WTC11 (cell line): ENCODE data around the gene WWOX. TPM values are rescaled to one million over a fixed set of nuclear protein-coding genes. Genes with fewer than 3 reads are reported as not detected.

ENCODE experiments used
- ATAC-seq: fragments of 200-7000 bp; cut with Tn5 transposase; 2 replicates; pipeline ENCODE4 v1.10.0; 2021; ENCODE audit warnings: mild to moderate bottlenecking, moderate library complexity
- CTCF ChIA-PET: fragments of 300-600 bp; sonication (Branson Sonifier 250); formaldehyde crosslinking; loops from one replicate; lab custom pipeline; 2021; ENCODE audit warnings: antibody characterized with exemption; lab: Charles Lee
- POLR2A ChIA-PET: fragments of 350-600 bp; sonication (Branson Sonifier 250); formaldehyde crosslinking; loops from one replicate; lab custom pipeline; 2021; ENCODE audit warnings: antibody characterized with exemption; lab: Charles Lee
- DNase-seq: peaks from one replicate; pipeline ENCODE4 v3.0.0; 2021; ENCODE audit warnings: low spot score
- H3K27ac Mint-ChIP-seq: 2 replicates; pipeline ENCODE4 v1.8.0; 2021; ENCODE audit warnings: mixed read lengths
- H3K27me3 Mint-ChIP-seq: 2 replicates; pipeline ENCODE4 v1.8.0; 2021; ENCODE audit warnings: low read depth, mild to moderate bottlenecking, moderate library complexity, mixed read lengths
- H3K36me3 Mint-ChIP-seq: 2 replicates; pipeline ENCODE4 v1.8.0; 2021; ENCODE audit warnings: mixed read lengths
- H3K4me1 Mint-ChIP-seq: 2 replicates; pipeline ENCODE4 v1.8.0; 2022; ENCODE audit warnings: mixed read lengths
- H3K4me3 Mint-ChIP-seq: 2 replicates; pipeline ENCODE4 v1.8.0; 2021; ENCODE audit warnings: mild to moderate bottlenecking, moderate library complexity, mixed read lengths
- H3K9me3 Mint-ChIP-seq: 2 replicates; pipeline ENCODE4 v1.8.0; 2021; ENCODE audit warnings: mixed read lengths
- CBFB ChIP-seq: sonication (generic); formaldehyde crosslinking; IDR thresholded peaks from 2 replicates; pipeline ENCODE4 v1.8.1; 2022; ENCODE audit warnings: mild to moderate bottlenecking, low read depth, missing genetic modification reagents
- ESRRA ChIP-seq: sonication (generic); formaldehyde crosslinking; IDR thresholded peaks from 2 replicates; pipeline ENCODE4 v1.8.1; 2022; ENCODE audit warnings: mild to moderate bottlenecking, missing genetic modification reagents, borderline replicate concordance
- ETV6 ChIP-seq: sonication (generic); formaldehyde crosslinking; IDR thresholded peaks from 2 replicates; pipeline ENCODE4 v1.8.1; 2022; ENCODE audit warnings: mild to moderate bottlenecking, missing genetic modification reagents
- GTF2I ChIP-seq: fragments of 250-450 bp; sonication (Bioruptor Pico); conservative IDR thresholded peaks from 2 replicates; pipeline ENCODE4 v1.4.0; 2021; ENCODE audit warnings: mild to moderate bottlenecking
- RELA ChIP-seq: sonication (generic); formaldehyde crosslinking; IDR thresholded peaks from 2 replicates; pipeline ENCODE4 v1.8.1; 2022; ENCODE audit warnings: missing genetic modification reagents, mild to moderate bottlenecking, borderline replicate concordance
- ZBTB21 ChIP-seq: sonication (generic); formaldehyde crosslinking; IDR thresholded peaks from 2 replicates; pipeline ENCODE4 v1.8.1; 2023; ENCODE audit warnings: mild to moderate bottlenecking, missing genetic modification reagents, borderline replicate concordance
- ZNF121 ChIP-seq: sonication (generic); formaldehyde crosslinking; IDR thresholded peaks from 2 replicates; pipeline ENCODE4 v1.8.0; 2023; ENCODE audit warnings: missing genetic modification reagents
- ZNF232 ChIP-seq: sonication (generic); formaldehyde crosslinking; IDR thresholded peaks from 2 replicates; pipeline ENCODE4 v1.8.0; 2022; ENCODE audit warnings: mild to moderate bottlenecking, missing genetic modification reagents
- total RNA-seq: library from RNA; stranded (reverse); gene quantifications from 3 replicates; pipeline ENCODE4 v1.2.3, GENCODE V29; 2021
- TF ChIP-seq, protein P1 (sequence below): sonication (generic); formaldehyde crosslinking; IDR thresholded peaks from 2 replicates; pipeline ENCODE4 v1.8.1; 2023; ENCODE audit warnings: mild to moderate bottlenecking, missing genetic modification reagents, moderate library complexity
- TF ChIP-seq, protein P2 (sequence below): sonication (generic); formaldehyde crosslinking; IDR thresholded peaks from 2 replicates; pipeline ENCODE4 v1.8.0; 2023; ENCODE audit warnings: missing genetic modification reagents, mild to moderate bottlenecking, borderline replicate concordance
- TF ChIP-seq, protein P3 (sequence below): sonication (generic); formaldehyde crosslinking; IDR thresholded peaks from 2 replicates; pipeline ENCODE4 v1.8.0; 2022; ENCODE audit warnings: mild to moderate bottlenecking, missing genetic modification reagents
- TF ChIP-seq, protein P4 (sequence below): sonication (generic); formaldehyde crosslinking; IDR thresholded peaks from 2 replicates; pipeline ENCODE4 v1.8.0; 2022; ENCODE audit warnings: mild to moderate bottlenecking, missing genetic modification reagents
- TF ChIP-seq, protein P5 (sequence below): sonication (generic); formaldehyde crosslinking; IDR thresholded peaks from 2 replicates; pipeline ENCODE4 v1.8.0; 2022; ENCODE audit warnings: mild to moderate bottlenecking, missing genetic modification reagents
- TF ChIP-seq, protein P6 (sequence below): sonication (generic); formaldehyde crosslinking; IDR thresholded peaks from 2 replicates; pipeline ENCODE4 v1.8.0; 2023; ENCODE audit warnings: mild to moderate bottlenecking, missing genetic modification reagents

The WWOX gene
- total RNA-seq, 1 experiment from 2014 or later = 15.7 TPM

DNA sequence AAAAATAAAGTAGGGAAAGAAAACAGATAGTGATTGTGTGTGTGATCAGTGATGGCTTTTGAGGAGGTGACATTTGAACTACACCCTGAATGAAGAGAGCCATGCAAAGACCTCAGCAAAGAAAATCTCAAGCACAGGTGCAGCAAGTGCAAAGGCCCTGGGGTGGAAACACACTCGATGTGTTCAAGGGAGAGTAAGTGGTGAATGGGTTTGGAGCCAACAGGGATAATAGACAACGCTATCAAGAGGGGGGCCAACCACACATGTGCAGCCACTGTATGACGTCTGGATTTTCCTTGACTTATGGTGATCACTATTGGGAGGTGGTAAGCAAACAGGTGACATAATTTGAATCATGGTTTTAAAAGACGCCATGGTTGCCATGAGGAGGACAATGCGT is 564.2 kb downstream of the WWOX start:
- Mint-ChIP-seq H3K4me3 (no peak overlapping the region), H3K4me1 (peaks cover 13% of the 10 kb centered on the region), H3K27me3 (no peaks in the 10 kb centered on the region), H3K27ac (no peak overlapping the region), H3K36me3 (no peaks in the 10 kb centered on the region), H3K9me3 (peaks cover 7% of the 10 kb centered on the region; the same call in 1 of the 2 replicates)
- ChIA-PET POLR2A (no interaction called here), CTCF (no interaction called here)
- TF ChIP-seq, protein P1, sequence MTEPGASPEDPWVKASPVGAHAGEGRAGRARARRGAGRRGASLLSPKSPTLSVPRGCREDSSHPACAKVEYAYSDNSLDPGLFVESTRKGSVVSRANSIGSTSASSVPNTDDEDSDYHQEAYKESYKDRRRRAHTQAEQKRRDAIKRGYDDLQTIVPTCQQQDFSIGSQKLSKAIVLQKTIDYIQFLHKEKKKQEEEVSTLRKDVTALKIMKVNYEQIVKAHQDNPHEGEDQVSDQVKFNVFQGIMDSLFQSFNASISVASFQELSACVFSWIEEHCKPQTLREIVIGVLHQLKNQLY = no peak
- 0 out of 2 replicates have a peak, but pooled peaks have one; percentile 61 for TF ChIP-seq GTF2I (CRISPR knock-in tag)
- ATAC-seq (no peak), DNase-seq (no peak)

DNA sequence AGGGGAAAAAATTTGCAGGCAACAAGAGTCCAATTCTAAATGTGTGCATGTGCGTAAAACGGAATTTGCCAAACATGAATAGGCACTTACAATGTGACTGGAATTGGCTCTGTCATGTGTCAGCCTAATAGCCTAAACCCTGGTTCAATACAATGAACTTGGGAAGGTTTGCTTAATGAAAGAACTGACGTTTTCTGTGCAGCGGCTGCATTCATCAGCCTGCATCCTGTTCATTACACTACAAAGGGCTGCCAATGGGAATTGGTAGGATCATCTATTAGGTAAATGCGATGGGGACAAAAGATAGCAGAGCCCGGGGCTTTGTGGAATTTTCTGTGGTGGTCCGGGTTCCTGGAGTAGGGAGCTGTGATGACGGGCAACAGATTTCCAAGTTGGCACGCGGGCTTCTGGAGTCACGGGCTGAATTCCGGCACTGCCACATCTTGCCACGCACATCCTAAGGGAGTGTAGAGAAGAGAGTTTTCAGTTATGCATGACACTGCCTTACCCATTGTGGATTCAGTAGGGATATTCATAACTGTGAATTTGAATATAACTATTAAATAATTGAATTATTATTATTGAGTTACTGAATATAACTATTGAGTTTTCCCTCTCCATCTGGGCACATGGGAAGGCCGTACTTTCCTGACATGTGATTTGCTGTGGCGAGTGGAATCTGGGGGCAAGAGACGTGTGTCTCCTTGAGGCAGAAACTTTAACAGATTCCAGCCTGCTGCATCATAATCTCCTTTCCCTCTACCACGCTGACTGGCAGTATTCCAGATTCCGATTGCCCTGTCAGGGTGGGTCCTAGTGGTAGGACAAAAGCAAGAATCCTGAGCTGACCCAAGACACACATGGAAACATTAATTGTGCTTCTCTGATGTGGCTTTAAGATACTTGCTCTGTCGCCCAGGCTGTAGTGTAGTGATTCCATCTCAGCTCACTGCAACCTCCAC is 565.6 kb downstream of the WWOX start:
- Mint-ChIP-seq H3K4me1 (peaks cover 9% of the 10 kb centered on the region), H3K27me3 (no peaks in the 10 kb centered on the region), H3K4me3 (no peak overlapping the region), H3K9me3 (peaks cover 7% of the 10 kb centered on the region; the same call in 1 of the 2 replicates), H3K36me3 (no peaks in the 10 kb centered on the region), H3K27ac (no peak overlapping the region)
- DNase-seq = no peak
- ATAC-seq = peak; percentile 28; the same call in 1 of the 2 replicates
- POLR2A ChIA-PET = no interaction called here
- CTCF ChIA-PET = no interaction called here
- TF ChIP-seq, protein P2, sequence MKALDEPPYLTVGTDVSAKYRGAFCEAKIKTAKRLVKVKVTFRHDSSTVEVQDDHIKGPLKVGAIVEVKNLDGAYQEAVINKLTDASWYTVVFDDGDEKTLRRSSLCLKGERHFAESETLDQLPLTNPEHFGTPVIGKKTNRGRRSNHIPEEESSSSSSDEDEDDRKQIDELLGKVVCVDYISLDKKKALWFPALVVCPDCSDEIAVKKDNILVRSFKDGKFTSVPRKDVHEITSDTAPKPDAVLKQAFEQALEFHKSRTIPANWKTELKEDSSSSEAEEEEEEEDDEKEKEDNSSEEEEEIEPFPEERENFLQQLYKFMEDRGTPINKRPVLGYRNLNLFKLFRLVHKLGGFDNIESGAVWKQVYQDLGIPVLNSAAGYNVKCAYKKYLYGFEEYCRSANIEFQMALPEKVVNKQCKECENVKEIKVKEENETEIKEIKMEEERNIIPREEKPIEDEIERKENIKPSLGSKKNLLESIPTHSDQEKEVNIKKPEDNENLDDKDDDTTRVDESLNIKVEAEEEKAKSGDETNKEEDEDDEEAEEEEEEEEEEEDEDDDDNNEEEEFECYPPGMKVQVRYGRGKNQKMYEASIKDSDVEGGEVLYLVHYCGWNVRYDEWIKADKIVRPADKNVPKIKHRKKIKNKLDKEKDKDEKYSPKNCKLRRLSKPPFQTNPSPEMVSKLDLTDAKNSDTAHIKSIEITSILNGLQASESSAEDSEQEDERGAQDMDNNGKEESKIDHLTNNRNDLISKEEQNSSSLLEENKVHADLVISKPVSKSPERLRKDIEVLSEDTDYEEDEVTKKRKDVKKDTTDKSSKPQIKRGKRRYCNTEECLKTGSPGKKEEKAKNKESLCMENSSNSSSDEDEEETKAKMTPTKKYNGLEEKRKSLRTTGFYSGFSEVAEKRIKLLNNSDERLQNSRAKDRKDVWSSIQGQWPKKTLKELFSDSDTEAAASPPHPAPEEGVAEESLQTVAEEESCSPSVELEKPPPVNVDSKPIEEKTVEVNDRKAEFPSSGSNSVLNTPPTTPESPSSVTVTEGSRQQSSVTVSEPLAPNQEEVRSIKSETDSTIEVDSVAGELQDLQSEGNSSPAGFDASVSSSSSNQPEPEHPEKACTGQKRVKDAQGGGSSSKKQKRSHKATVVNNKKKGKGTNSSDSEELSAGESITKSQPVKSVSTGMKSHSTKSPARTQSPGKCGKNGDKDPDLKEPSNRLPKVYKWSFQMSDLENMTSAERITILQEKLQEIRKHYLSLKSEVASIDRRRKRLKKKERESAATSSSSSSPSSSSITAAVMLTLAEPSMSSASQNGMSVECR (CRISPR knock-in tag) = no peak
- TF ChIP-seq ZNF232 (no peak), ETV6 (CRISPR knock-in tag) (no peak), ZNF121 (CRISPR knock-in tag) (no peak), ESRRA (CRISPR knock-in tag) (no peak), CBFB (CRISPR knock-in tag) (no peak), ZBTB21 (CRISPR knock-in tag) (no peak), RELA (CRISPR knock-in tag) (no peak)
- TF ChIP-seq, protein P3, sequence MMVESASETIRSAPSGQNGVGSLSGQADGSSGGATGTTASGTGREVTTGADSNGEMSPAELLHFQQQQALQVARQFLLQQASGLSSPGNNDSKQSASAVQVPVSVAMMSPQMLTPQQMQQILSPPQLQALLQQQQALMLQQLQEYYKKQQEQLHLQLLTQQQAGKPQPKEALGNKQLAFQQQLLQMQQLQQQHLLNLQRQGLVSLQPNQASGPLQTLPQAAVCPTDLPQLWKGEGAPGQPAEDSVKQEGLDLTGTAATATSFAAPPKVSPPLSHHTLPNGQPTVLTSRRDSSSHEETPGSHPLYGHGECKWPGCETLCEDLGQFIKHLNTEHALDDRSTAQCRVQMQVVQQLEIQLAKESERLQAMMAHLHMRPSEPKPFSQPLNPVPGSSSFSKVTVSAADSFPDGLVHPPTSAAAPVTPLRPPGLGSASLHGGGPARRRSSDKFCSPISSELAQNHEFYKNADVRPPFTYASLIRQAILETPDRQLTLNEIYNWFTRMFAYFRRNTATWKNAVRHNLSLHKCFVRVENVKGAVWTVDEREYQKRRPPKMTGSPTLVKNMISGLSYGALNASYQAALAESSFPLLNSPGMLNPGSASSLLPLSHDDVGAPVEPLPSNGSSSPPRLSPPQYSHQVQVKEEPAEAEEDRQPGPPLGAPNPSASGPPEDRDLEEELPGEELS (CRISPR knock-in tag) = no peak
- TF ChIP-seq, protein P4, sequence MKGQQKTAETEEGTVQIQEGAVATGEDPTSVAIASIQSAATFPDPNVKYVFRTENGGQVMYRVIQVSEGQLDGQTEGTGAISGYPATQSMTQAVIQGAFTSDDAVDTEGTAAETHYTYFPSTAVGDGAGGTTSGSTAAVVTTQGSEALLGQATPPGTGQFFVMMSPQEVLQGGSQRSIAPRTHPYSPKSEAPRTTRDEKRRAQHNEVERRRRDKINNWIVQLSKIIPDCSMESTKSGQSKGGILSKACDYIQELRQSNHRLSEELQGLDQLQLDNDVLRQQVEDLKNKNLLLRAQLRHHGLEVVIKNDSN = no peak
- TF ChIP-seq, protein P5, sequence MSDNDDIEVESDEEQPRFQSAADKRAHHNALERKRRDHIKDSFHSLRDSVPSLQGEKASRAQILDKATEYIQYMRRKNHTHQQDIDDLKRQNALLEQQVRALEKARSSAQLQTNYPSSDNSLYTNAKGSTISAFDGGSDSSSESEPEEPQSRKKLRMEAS = no peak
- TF ChIP-seq, protein P6, sequence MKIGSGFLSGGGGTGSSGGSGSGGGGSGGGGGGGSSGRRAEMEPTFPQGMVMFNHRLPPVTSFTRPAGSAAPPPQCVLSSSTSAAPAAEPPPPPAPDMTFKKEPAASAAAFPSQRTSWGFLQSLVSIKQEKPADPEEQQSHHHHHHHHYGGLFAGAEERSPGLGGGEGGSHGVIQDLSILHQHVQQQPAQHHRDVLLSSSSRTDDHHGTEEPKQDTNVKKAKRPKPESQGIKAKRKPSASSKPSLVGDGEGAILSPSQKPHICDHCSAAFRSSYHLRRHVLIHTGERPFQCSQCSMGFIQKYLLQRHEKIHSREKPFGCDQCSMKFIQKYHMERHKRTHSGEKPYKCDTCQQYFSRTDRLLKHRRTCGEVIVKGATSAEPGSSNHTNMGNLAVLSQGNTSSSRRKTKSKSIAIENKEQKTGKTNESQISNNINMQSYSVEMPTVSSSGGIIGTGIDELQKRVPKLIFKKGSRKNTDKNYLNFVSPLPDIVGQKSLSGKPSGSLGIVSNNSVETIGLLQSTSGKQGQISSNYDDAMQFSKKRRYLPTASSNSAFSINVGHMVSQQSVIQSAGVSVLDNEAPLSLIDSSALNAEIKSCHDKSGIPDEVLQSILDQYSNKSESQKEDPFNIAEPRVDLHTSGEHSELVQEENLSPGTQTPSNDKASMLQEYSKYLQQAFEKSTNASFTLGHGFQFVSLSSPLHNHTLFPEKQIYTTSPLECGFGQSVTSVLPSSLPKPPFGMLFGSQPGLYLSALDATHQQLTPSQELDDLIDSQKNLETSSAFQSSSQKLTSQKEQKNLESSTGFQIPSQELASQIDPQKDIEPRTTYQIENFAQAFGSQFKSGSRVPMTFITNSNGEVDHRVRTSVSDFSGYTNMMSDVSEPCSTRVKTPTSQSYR (CRISPR knock-in tag) = no peak
